ENCODE results near the gene CCR3.

DNA sequence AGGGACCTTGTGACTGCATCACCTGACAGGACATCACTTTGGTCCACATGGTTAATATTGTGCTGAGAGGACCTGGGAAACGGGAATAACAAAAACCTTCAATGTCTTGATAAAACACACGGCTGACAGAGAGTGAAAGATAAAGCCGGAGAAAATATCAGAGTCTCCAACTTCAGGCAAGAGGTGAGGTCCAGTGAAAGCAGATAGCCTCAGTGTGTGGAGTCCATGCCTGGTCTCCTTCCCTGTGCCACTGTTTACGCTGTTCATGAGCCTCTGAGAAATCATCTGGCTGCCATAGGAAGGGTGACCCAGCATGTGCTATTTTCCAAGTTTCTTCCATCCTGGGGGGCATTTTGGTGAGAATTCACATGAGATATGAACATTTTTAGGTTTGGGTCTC, 39.8 kb downstream of the CCR3 start:
- TF ChIP-seq, protein P1, sequence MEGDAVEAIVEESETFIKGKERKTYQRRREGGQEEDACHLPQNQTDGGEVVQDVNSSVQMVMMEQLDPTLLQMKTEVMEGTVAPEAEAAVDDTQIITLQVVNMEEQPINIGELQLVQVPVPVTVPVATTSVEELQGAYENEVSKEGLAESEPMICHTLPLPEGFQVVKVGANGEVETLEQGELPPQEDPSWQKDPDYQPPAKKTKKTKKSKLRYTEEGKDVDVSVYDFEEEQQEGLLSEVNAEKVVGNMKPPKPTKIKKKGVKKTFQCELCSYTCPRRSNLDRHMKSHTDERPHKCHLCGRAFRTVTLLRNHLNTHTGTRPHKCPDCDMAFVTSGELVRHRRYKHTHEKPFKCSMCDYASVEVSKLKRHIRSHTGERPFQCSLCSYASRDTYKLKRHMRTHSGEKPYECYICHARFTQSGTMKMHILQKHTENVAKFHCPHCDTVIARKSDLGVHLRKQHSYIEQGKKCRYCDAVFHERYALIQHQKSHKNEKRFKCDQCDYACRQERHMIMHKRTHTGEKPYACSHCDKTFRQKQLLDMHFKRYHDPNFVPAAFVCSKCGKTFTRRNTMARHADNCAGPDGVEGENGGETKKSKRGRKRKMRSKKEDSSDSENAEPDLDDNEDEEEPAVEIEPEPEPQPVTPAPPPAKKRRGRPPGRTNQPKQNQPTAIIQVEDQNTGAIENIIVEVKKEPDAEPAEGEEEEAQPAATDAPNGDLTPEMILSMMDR (IDR thresholded peaks at IDR 0.05), result no peak
- TF ChIP-seq ZFX (IDR thresholded peaks at IDR 0.05; ENCODE audit: borderline replicate concordance), result no peak
